Stimulated activated CD8-positive, alpha-beta memory T cell treated with anti-CD3 and anti-CD28 coated beads, Interleukin-12 subunit alpha, Interleukin-12 subunit beta, amount 100 ng/mL, for 24 hours (primary cell): ENCODE data around the gene RABL2B.
"Not testable (repeated sequence)": the region's sequence is repeated elsewhere in the genome, so short reads cannot be mapped to it uniquely, and the experiment has no call there.

Experiments used
- DNase-seq: peaks from one replicate; pipeline ENCODE4 v3.0.0-alpha.2; 2020; ENCODE audit errors: extremely low read depth

Gene RABL2B

GRCh38 chr22:50783033-50783879 lies at the start of gene RABL2B:
TSS of gene RABL2B (minus strand) at chr22:50783636. CDS start at chr22:50782294, 1,342 bp downstream.
- DNase-seq: peak; percentile 63

GRCh38 chr22:50786936-50787335 lies 3.5 kb upstream of the RABL2B start:
- DNase-seq: not testable (repeated sequence)

GRCh38 chr22:50785289-50785688 lies 1.9 kb upstream of the RABL2B start:
- DNase-seq: not testable (repeated sequence)

- not testable (repeated sequence) for DNase-seq
These were observed 442 bp upstream of the RABL2B start for GRCh38 chr22:50783880-50784276.

GRCh38 chr22:50782253-50782652 lies 1.2 kb downstream of the RABL2B start:
- DNase-seq: not testable (repeated sequence)

- not testable (repeated sequence) for DNase-seq
These were observed 3.2 kb downstream of the RABL2B start for GRCh38 chr22:50780244-50780643.

GRCh38 chr22:50777631-50778030 lies 5.8 kb downstream of the RABL2B start:
- not testable (repeated sequence) for DNase-seq

- not testable (repeated sequence) for DNase-seq
These were observed 8.3 kb downstream of the RABL2B start for GRCh38 chr22:50775132-50775531.

- not testable (repeated sequence) for DNase-seq
These were observed 19.1 kb downstream of the RABL2B start for GRCh38 chr22:50764288-50764687.

GRCh38 chr22:50761829-50762228 lies 21.6 kb downstream of the RABL2B start:
- DNase-seq: not testable (repeated sequence)

- DNase-seq: not testable (repeated sequence)
These were observed 23.7 kb downstream of the RABL2B start for GRCh38 chr22:50759597-50760341.

- DNase-seq: not testable (repeated sequence)
These were observed 26.4 kb downstream of the RABL2B start for GRCh38 chr22:50756949-50757491.

- not testable (repeated sequence) for DNase-seq
These were observed 27.0 kb downstream of the RABL2B start for GRCh38 chr22:50756406-50756805.

GRCh38 chr22:50755251-50755650 lies 28.2 kb downstream of the RABL2B start:
- DNase-seq: not testable (repeated sequence)

- DNase-seq: not testable (repeated sequence)
These were observed 33.9 kb downstream of the RABL2B start for GRCh38 chr22:50749302-50750074.

- DNase-seq: not testable (repeated sequence)
These were observed 34.8 kb downstream of the RABL2B start for GRCh38 chr22:50748630-50749029.

GRCh38 chr22:50747521-50747920 lies 35.9 kb downstream of the RABL2B start:
- DNase-seq: not testable (repeated sequence)

- DNase-seq: not testable (repeated sequence)
These were observed 39.0 kb downstream of the RABL2B start for GRCh38 chr22:50744424-50744823.

- DNase-seq: not testable (repeated sequence)
These were observed 42.7 kb downstream of the RABL2B start for GRCh38 chr22:50740714-50741113.

GRCh38 chr22:50739894-50740293 lies 43.5 kb downstream of the RABL2B start:
- DNase-seq: no peak

GRCh38 chr22:50739279-50739691 lies 44.2 kb downstream of the RABL2B start:
- DNase-seq: no peak
